Mammary epithelial cell (primary cell): ENCODE data around the gene HIVEP1.

Experiments
- EZH2 ChIP-seq: IDR thresholded peaks from 2 replicates; pipeline ENCODE4 v1.6.1; 2012; ENCODE audit warnings: low read length, inconsistent platforms, borderline replicate concordance
- TF ChIP-seq, protein P1 (sequence below), 2 donors: IDR thresholded peaks in 1 of 2; conservative IDR thresholded peaks in 1 of 2; 2 replicates each; pipeline ENCODE4 v1.5.1; 2011 to 2012; ENCODE audit warnings: inconsistent platforms in 2 of 2, low read length in 2 of 2, mild to moderate bottlenecking in 2 of 2, control low read depth in 1 of 2, low read depth in 1 of 2; ENCODE audit not compliant: insufficient read depth in 1 of 2; ENCODE audit errors: extremely low read depth in 1 of 2

DNA sequence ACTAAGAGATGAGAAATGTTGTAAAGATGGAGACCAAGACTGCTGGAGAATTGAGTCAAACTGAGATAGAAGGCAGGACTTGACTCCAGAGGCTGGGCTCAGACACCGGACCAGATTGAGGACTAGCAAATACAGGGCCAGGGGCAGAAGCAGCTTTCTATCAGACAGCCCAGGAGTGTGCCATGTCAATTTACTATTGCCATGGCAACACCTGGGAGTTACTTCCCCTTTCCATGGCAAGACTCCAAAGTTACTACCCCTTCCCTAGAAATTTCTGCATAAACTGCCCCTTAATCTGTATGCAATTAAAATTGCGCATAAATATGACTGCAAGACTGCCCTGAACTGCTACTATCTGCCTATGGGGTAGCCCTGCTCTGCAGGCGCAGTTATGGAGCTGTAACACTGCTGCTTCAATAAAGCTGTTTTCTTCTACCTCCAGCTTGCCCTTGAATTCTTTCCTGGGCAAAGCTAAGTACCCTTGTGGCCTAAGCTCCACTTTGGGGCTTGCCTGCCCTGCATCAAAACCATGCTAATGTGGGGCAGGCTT is 188.0 kb downstream of the HIVEP1 start:
- TF ChIP-seq, protein P1, sequence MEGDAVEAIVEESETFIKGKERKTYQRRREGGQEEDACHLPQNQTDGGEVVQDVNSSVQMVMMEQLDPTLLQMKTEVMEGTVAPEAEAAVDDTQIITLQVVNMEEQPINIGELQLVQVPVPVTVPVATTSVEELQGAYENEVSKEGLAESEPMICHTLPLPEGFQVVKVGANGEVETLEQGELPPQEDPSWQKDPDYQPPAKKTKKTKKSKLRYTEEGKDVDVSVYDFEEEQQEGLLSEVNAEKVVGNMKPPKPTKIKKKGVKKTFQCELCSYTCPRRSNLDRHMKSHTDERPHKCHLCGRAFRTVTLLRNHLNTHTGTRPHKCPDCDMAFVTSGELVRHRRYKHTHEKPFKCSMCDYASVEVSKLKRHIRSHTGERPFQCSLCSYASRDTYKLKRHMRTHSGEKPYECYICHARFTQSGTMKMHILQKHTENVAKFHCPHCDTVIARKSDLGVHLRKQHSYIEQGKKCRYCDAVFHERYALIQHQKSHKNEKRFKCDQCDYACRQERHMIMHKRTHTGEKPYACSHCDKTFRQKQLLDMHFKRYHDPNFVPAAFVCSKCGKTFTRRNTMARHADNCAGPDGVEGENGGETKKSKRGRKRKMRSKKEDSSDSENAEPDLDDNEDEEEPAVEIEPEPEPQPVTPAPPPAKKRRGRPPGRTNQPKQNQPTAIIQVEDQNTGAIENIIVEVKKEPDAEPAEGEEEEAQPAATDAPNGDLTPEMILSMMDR (conservative IDR thresholded peaks at IDR 0.05 in 1 of 2, IDR thresholded peaks at IDR 0.05 in 1 of 2; ENCODE audit: extremely low read depth in 1 of 2, insufficient read depth in 1 of 2, low read depth in 1 of 2, low read length in 2 of 2), result no peak
- TF ChIP-seq EZH2, result no peak
